ENCODE data around the gene AGBL4. TPM values are rescaled to one million over a fixed set of nuclear protein-coding genes. Genes with fewer than 3 reads are reported as not detected.

The AGBL4 gene
- total and polyA plus RNA-seq, 9 of the 15 experiments (the other 6 are each of a cell fraction or from before 2014, with no cell fraction given), result 0.11 TPM; not detected in 7

DNA sequence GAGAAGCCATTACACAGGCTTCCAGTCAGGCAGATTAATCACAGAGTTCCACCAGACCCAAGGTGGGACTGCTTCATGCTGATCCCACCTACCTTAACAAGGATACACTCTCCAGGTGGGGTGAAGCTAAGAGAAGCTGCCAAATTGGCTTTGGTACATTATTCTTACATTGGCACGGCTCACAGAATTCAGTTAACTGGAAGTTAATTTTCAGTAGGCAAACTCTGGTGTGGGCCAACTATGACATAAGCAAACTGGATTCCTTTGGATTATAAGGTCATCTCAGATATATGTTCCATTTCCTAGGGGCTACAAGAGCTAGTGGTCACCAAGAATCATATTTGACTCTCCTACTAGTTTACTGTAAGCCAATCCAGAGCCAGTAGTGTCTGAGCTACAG lies 798.3 kb downstream of the AGBL4 start:
- ChIA-PET POLR2A (no interaction called here), CTCF (ENCODE audit: low intra/inter-chr PET ratio) (no interaction called here)
- H3K4me2 ChIP-seq (ENCODE audit: insufficient read depth, low read length), result no peak overlapping the region
- ATAC-seq (no peak), FAIRE-seq (no peak), DNase-seq (ENCODE audit: extremely low read depth in 1 of 4, low spot score in 3 of 4) (no peak)
- in situ Hi-C loops (cut with MboI), result no loop called here
- H3K79me2 ChIP-seq (ENCODE audit: control insufficient read depth, insufficient read depth, low read length), result no peaks in the 10 kb centered on the region
- H3K36me3 ChIP-seq (ENCODE audit: control insufficient read depth, insufficient read depth, low read length), result no peaks in the 10 kb centered on the region
- no peaks in the 10 kb centered on the region for H3K9me1 ChIP-seq (ENCODE audit: control insufficient read depth, insufficient read depth, low read length)
- no peak overlapping the region for H3K4me3 ChIP-seq
- WGBS (ENCODE audit: insufficient coverage, low coverage, missing lambda C conversion rate), result 7% methylated on average over 1 of the region's 1 CpG
- BruUV-seq (replicated peaks), result no TSS peak
- H3K9me3 ChIP-seq (replicated peaks; ENCODE audit: control insufficient read depth, insufficient read depth, low read depth, low read length), result no peaks in the 10 kb centered on the region
- no peak overlapping the region for H3K27ac ChIP-seq (ENCODE audit: extremely low read depth, low read depth, low read length)
- H3K9ac ChIP-seq (ENCODE audit: insufficient read depth in 1 of 2, low read depth in 2 of 2, low read length in 2 of 2), result no peak overlapping the region
- no peaks in the 10 kb centered on the region for H3K27me3 ChIP-seq (ENCODE audit: control insufficient read depth in 2 of 2, insufficient read depth in 2 of 2, low read length in 2 of 2)
- intact Hi-C loops (cut with micrococcal nuclease), result no loop called here
- TF ChIP-seq PURB (CRISPR knock-in tag; IDR thresholded peaks at IDR 0.05; ENCODE audit: low read depth), result no peak
- no peak for TF ChIP-seq MEF2D (tag; conservative IDR thresholded peaks at IDR 0.05; ENCODE audit: low read depth)
- no peak for TF ChIP-seq PHB2 (IDR thresholded peaks at IDR 0.05; ENCODE audit: low read depth)
- no peak for TF ChIP-seq TEAD4 (IDR thresholded peaks at IDR 0.05; ENCODE audit: low read length)
- TF ChIP-seq TEAD4 (CRISPR knock-in tag; IDR thresholded peaks at IDR 0.05; ENCODE audit: borderline replicate concordance), result no peak
- TF ChIP-seq, protein P1, sequence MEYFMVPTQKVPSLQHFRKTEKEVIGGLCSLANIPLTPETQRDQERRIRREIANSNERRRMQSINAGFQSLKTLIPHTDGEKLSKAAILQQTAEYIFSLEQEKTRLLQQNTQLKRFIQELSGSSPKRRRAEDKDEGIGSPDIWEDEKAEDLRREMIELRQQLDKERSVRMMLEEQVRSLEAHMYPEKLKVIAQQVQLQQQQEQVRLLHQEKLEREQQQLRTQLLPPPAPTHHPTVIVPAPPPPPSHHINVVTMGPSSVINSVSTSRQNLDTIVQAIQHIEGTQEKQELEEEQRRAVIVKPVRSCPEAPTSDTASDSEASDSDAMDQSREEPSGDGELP (CRISPR knock-in tag; IDR thresholded peaks at IDR 0.05; ENCODE audit: borderline replicate concordance), result no peak
- no peak for TF ChIP-seq ZBTB1 (CRISPR knock-in tag; IDR thresholded peaks at IDR 0.05; ENCODE audit: borderline replicate concordance, low read depth)
- TF ChIP-seq KAT2B (IDR thresholded peaks at IDR 0.05; ENCODE audit: low read depth, low read length), result no peak
- no peak for TF ChIP-seq STAG1 (CRISPR knock-in tag; IDR thresholded peaks at IDR 0.05; ENCODE audit: borderline replicate concordance)
- no peak for TF ChIP-seq ZNF347 (CRISPR knock-in tag; IDR thresholded peaks at IDR 0.05; ENCODE audit: low read depth)
- TF ChIP-seq ZNF23 (CRISPR knock-in tag; IDR thresholded peaks at IDR 0.05), result no peak
- no peak for TF ChIP-seq CEBPG (CRISPR knock-in tag; IDR thresholded peaks at IDR 0.05)
- TF ChIP-seq CEBPG (tag; conservative IDR thresholded peaks at IDR 0.05 in 1 of 2, IDR thresholded peaks at IDR 0.05 in 1 of 2), result no peak
- TF ChIP-seq NR2F6 (CRISPR knock-in tag; IDR thresholded peaks at IDR 0.05), result no peak
- TF ChIP-seq, protein P2, sequence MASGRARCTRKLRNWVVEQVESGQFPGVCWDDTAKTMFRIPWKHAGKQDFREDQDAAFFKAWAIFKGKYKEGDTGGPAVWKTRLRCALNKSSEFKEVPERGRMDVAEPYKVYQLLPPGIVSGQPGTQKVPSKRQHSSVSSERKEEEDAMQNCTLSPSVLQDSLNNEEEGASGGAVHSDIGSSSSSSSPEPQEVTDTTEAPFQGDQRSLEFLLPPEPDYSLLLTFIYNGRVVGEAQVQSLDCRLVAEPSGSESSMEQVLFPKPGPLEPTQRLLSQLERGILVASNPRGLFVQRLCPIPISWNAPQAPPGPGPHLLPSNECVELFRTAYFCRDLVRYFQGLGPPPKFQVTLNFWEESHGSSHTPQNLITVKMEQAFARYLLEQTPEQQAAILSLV (tag; IDR thresholded peaks at IDR 0.05), result no peak
- TF ChIP-seq MAZ (CRISPR knock-in tag; conservative IDR thresholded peaks at IDR 0.05 in 1 of 2, IDR thresholded peaks at IDR 0.05 in 1 of 2), result no peak
- TF ChIP-seq PPARD (CRISPR knock-in tag; IDR thresholded peaks at IDR 0.05), result no peak
- no peak overlapping the region for H2AFZ ChIP-seq (ENCODE audit: low read depth, low read length)
- H3K4me1 ChIP-seq (replicated peaks in 1 of 2; ENCODE audit: control insufficient read depth in 2 of 2, insufficient read depth in 2 of 2, low read length in 2 of 2), result no peaks in the 10 kb centered on the region
- H4K20me1 ChIP-seq (replicated peaks; ENCODE audit: control insufficient read depth, insufficient read depth, low read length), result no peaks in the 10 kb centered on the region
